CD4-positive, alpha-beta T cell treated with Interleukin-21 for 1 hour (primary cell): Measurements from ENCODE around the gene SCUBE1.

Experiments
- DNase-seq: peaks from one replicate; pipeline ENCODE4 v3.0.0-alpha.2; 2020

The SCUBE1 gene

DNA sequence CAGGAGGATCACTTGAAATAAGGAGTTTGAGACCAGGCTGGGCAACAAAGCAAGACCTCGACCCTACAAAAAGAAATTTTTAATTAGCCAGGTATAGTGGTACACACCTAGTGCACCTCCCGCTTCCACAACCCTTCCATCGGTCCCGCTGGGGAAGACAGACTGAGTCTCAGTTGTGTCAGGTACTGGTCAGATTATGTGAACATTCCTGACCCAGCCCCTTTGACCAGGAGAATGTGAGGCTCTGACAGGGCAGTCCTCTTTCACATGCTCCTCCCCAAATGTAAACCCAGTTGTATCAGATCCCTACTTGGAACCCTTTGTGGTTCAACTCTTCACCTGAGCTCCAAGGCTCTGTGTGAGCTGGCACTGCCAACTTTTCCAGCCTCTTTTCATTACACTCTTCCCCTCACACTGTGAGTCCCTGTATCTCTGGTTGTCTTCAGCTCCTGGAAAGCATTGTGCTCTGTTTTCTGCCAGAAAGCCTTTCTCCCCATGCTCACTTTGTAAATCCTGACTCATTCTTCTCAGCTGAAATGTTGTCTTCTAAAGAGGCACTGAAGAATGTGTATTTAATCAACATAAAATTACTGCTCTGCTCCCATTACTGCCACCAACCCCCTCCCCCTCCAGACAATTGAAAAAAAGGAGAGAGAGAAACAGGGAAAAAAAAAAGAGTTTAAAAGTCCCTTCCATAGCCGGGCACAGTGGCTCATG, 154.2 kb downstream of the SCUBE1 start:
- DNase-seq: no peak

- peak; percentile 97 for DNase-seq
Measured at GRCh38 chr22:43187171-43188099, 155.7 kb downstream of the SCUBE1 start.

DNA sequence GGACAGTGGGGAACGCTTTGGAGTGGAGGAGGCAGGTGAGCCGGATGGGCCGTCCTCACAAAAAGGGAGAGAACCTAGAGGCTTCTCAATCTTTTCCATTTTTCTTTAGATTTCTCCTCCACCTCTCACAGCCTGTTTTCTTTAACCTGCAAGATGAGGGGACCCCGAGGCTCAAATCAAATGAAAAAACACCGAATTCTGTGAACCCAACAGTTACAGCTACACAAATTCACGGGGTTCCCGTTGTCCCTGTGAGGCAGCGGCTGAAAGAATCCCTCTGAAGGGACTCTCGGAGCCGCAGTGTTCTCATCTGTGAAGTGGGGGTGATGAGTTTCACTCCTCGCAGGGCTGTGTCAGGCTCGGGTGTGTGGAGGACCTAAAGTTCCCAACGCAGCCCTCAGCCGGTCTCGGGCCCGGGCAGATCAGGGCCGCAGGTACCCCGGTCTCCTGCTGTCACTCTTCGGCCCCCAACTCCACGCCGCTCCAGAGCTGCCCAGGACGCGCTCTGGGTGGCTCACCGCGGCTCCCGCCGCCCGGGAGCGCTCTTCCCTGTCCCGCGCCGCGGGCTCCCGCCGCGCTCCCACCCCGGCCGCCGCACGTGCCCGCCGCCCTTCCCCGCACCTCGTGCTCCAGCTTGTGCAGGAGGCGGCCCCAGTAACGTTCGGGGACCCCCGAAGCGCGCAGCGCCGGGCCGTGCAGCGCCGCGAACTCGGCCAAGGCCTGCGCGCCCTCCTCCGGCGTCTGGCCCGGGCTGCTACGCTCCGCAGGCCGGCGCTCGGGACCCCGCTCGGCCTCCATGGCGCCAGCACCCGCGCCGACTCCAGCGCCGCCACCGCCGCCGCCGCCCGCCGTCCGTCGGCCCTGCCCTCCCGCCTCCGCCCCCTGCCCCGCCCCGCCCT, 156.7 kb downstream of the SCUBE1 start, which contains the start of gene TTLL12:
Gene TTLL12, minus strand, starts transcription at position 863 of the 899 bp plus-strand sequence. Its CDS starts 65 bp downstream, at position 798.
- DNase-seq: peak; percentile 63

DNA sequence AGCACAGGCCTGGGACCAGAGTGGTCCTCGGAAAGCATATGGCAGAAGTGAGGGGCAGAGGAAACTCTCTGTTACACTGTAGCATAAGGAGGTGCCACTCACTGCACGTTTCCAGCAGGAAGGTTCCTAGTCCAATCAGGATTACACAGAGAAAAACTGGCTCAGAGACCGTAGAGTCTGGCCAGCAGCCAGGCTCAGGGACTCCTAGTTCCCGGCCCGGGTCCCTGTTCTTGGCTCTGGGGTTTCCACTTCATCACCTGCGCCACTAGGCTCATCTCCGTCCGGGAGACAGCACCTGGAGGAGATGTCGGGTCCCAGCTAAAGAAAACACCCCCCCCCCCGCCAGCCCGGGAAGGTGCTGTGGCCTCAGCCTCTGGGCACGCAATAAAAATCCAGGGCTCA, 157.3 kb downstream of the SCUBE1 start:
- DNase-seq: no peak

GRCh38 chr22:43183496-43184277, 159.5 kb downstream of the SCUBE1 start:
- no peak for DNase-seq

DNA sequence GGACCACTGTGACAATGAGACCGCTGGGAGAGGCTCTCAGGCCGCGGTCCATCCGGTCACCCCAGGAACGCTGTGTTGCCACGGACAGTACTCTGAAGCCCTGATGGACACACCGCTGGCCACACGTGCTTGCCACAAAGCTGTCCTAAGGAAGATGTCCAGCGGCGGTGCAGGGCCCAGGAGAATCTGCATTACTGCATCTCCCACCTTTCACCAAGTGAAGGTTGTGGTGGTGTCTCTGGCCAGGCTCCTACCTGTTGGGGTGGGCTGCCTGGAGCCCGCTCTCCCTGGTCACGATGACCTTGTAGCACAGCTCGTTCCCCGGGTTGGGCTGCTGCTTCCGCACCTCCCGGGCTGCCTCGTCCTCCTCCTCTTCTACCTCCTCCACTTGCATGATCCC, 160.4 kb downstream of the SCUBE1 start:
- no peak for DNase-seq

GRCh38 chr22:43182118-43182517, 161.1 kb downstream of the SCUBE1 start:
- no peak for DNase-seq

GRCh38 chr22:43181321-43182076, 161.7 kb downstream of the SCUBE1 start:
- no peak for DNase-seq

DNA sequence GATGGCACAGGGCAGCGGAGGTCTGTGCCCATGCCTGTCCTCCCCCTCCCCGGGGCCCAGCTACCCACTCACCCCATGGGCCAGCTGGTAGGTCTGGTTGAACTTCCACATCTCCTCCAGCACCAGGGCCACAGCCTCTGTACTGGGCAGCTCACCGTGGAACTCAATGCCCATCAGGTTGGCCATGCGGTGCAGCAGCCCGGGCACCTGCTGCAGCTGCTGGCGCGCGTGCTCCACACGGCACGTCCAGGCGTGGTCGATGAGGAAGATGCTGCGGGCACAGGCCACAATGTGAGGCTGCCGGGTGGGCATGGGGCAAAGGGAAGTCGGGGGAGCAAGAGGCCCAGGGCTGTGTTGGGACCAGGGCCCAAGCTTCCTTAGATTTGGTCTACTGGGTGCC, 162.5 kb downstream of the SCUBE1 start:
- DNase-seq: no peak

DNA sequence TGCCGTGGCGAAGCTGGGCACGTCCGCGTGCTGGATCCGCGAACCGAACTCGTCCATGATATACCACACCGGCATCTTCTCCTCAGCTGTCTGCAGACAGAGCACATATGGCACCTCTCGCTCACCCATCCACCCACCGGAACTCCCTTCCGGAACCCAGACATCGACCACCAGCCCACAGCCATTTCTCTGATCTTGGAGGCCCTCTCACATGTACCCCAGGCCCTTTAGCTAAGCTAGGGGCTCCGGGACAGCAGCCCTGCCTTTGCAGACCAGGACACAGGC, 163.3 kb downstream of the SCUBE1 start:
- DNase-seq: no peak

DNA sequence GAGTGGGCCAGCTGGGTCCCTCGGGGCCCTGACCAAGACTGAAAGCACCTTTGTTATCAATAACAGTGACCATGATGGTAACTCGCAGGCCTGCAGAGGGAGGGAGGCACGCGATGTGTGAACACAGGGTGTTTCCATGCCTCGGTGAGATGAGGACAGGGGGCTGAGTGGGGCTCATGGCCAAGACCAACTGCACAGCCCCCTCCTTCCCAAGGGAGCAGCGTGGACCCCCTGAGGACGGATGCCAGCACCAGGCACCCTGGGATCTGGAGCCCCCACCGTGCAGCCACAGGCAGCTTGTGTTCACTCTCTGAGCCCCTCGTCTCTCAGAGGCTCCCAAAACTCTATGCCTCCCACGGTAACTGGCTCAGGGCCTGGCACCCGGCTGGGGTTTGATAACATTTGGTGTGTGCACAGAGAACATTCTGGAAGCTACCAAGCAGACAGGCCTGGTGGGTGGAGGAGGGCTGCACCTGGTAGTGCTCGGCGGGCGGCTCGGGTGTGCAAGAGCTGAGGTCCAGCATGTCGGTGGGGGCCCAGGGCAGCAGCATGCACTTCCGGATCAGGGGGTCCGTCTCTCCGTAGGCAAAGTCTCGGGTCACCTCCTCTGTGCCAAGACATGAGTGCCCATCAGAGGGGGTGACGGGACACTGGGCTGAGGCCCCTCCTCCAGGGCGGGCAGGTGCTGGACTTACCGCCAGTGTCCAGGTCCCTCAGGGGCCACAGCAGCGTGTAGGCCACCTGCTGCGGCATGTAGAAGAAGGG, 163.8 kb downstream of the SCUBE1 start:
- no peak for DNase-seq

GRCh38 chr22:43177479-43177878, 165.7 kb downstream of the SCUBE1 start:
- no peak for DNase-seq

DNA sequence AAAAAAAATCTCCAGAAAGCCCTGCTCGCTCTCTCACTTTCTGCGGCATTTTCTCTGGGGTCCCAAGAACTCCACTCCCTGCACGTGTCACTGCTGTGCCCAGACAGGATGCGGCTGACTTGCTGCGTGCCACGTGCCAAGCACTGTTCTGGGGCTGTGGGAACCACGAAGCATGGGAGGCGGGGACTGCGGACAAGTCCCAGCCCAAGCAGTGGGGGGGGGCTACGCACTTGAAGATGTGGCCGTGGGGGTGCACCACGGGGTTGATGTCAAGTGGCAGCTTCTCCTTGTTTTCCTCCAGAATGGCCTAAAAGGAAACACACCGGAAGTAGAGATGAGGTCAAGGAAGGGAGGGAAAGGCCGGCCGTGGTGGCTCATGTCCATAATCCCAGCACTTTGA, 167.1 kb downstream of the SCUBE1 start:
- no peak for DNase-seq

DNA sequence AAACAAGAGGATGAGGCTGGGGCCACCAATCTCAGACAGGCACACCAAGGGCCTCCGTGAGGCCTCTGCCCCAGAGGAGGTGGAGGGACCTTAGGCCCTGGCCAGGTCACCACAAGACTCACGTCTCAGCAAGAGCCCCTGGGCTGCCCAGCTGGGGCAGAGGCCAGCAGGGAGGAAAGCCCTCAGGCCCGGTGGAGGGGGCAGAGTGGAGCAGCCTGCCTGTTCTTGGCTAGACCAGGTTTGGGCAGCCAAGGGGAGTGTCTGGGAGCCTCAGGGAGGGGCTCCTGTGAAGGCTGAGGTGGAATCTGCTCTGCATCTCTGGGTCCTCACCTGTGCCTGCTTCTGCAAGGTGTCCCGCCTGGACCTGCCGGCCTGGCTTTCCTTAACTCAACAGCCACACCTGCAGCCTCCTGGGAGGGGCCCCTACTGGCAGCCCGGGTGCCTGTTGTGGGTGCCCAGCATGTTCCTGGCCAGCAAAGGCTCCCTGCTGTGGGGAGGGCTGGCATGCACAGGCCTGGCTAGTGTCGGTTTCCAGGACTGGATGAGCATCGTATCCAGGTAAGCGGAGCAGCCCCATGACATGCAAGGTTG, 168.1 kb downstream of the SCUBE1 start:
- DNase-seq: no peak

DNA sequence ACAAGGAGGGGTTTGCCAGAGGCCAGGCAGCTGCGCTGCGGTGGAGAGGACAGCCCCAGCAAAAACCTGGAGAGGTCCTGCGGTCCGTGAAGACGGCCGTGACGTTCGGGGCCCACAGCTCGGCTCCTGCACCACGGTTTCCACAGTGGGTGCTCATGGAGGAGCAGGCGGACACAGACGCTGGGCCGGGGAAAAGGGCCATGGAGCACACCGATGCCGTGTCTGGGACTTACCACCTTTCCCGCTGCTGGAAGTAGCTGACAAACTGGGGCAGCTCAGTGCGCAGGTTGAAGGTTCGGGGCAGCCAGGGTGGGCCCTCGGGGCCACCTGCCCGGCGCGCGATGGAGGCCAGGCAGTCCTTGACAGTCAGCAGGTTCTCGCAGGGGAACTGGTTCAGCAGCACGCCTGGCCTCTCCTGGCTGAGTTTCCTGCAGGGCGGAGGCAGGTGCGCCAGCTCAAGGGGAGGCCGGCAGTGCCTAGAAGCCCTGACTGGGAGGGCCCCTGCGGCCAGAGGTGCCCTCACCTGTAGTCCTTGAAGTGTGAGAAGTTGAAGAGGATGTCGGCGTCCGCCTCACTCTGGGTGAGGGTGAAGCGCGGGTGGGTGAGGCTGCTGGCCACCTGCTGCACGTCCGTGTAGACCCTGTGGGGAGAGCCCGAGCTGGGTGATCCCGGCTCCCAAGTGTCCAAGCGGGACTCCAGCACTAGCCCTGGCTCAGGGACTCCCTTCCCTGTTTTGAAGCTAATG, 169.0 kb downstream of the SCUBE1 start:
- no peak for DNase-seq

DNA sequence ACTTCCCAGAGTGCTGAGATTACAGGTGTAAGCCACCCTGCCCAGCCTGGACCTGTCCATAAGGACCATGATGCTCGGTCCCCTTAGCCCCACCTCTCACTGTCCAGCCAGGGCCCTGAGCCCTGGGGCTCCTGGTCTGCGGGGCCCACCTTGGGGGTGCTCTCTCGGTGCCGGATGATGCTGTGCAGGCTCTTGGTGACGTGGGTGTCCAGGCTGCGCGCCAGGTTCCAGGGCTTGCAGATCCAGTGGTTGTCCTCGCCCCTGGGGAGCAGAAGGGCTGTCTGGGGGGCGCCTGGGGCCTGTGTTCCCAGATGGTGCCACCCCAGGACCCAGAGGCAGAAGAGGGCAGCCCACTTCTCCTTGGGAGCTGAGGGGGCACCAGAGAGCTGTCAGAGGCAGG, 169.6 kb downstream of the SCUBE1 start:
- no peak for DNase-seq

DNA sequence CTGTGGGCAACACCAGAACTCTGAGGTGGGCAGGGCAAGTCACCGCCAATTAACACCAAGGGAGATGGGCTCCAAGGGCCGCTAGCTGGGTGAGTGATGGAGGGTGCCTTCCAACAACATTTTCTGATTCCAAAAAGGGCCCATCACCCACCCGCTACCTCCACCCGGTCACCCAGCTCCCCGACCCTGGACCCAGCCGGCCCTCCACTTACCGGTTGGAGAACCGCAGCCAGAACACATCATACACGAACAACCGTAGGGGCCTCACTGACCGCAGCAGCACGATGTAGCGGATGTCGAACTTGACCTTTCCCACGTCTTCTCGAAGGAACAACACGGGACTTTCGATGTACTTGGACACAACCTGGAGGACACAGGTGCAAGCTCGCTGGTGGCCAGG, 171.0 kb downstream of the SCUBE1 start:
- no peak for DNase-seq

GRCh38 chr22:43171607-43172006, 171.6 kb downstream of the SCUBE1 start:
- no peak for DNase-seq

DNA sequence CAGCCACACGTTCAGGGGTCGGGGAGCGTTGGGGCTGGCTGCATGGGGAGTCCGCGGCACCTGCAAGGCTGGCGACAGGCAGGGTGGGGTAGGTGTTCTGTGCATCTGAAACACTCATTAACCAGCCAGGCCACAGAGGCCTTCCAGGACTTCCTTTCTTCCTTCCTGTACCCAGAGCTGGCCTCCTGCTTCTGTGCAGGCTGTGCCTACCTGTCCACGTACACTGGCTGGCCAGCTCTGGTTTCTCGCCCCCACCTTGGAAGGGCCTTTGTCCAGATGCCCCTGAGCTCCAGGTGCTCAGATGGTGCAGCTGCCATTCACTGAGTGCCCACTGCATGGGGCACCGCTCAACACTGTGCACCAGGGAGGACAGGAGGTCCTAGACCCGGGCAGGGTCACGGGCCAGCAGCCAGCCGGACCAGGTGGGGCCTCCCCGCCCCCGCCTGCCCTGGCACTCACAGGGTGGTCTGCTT, 172.1 kb downstream of the SCUBE1 start:
- no peak for DNase-seq

DNA sequence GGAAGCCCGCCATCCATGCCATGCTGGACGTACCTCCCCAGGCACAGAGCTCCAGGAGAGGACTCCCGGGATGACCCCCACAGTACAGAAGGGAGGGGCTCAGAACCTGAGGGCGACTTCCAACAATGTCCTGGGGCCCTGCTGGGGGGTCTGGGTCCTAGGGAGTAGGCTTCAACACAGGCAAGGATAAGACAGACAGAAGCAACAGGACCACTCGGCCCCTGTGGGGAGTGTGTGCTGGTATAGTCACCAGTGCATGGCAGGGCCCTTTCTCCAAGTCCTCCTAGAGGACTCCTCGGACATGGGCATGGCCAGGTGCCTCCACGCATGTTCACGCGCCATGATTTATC, 173.1 kb downstream of the SCUBE1 start:
- DNase-seq: no peak
